ENCODE results near the gene SARNP.

- TF ChIP-seq, protein P1, sequence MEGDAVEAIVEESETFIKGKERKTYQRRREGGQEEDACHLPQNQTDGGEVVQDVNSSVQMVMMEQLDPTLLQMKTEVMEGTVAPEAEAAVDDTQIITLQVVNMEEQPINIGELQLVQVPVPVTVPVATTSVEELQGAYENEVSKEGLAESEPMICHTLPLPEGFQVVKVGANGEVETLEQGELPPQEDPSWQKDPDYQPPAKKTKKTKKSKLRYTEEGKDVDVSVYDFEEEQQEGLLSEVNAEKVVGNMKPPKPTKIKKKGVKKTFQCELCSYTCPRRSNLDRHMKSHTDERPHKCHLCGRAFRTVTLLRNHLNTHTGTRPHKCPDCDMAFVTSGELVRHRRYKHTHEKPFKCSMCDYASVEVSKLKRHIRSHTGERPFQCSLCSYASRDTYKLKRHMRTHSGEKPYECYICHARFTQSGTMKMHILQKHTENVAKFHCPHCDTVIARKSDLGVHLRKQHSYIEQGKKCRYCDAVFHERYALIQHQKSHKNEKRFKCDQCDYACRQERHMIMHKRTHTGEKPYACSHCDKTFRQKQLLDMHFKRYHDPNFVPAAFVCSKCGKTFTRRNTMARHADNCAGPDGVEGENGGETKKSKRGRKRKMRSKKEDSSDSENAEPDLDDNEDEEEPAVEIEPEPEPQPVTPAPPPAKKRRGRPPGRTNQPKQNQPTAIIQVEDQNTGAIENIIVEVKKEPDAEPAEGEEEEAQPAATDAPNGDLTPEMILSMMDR (IDR thresholded peaks at IDR 0.05): peak; percentile 68
- peak; percentile 79 for TF ChIP-seq RAD21 (IDR thresholded peaks at IDR 0.05; ENCODE audit: low read length)
- TF ChIP-seq ZBTB33 (IDR thresholded peaks at IDR 0.05; ENCODE audit: borderline replicate concordance, low read depth): no peak
- TF ChIP-seq POLR2AphosphoS5 (IDR thresholded peaks at IDR 0.05; ENCODE audit: low read depth, low read length): no peak
These were observed 93.1 kb downstream of the SARNP start for GRCh38 chr12:55724226-55724939.

All from SK-N-SH (cell line).